Activated effector memory CD4-positive, alpha-beta T cell treated with Interleukin-2 at 50 U/mL for 16 hours (primary cell): ENCODE results near the gene ZNF556.
"Not testable (repeated sequence)": the region's sequence is repeated elsewhere in the genome, so short reads cannot be mapped to it uniquely, and the experiment has no call there.

ENCODE experiments used
- DNase-seq: peaks from one replicate; pipeline ENCODE4 v3.0.0-alpha.2; 2020

The ZNF556 gene

GRCh38 chr19:2854849-2855248, 12.3 kb upstream of the ZNF556 start:
- no peak for DNase-seq

GRCh38 chr19:2856457-2857050, 10.6 kb upstream of the ZNF556 start:
- no peak for DNase-seq

- DNase-seq: no peak
Observed at GRCh38 chr19:2858864-2859263, 8.3 kb upstream of the ZNF556 start.

- no peak for DNase-seq
Observed at GRCh38 chr19:2863816-2864215, 3.3 kb upstream of the ZNF556 start.

- DNase-seq: no peak
Observed at GRCh38 chr19:2865334-2866100, 1.6 kb upstream of the ZNF556 start.

GRCh38 chr19:2866495-2867024, 575 bp upstream of the ZNF556 start:
- DNase-seq: no peak

- DNase-seq: no peak
Observed at GRCh38 chr19:2869618-2870017, 2.5 kb downstream of the ZNF556 start.

- DNase-seq: not testable (repeated sequence)
Observed at GRCh38 chr19:2872175-2872574, 5.0 kb downstream of the ZNF556 start.

- no peak for DNase-seq
Observed at GRCh38 chr19:2877398-2878331, 10.5 kb downstream of the ZNF556 start.

- DNase-seq: no peak
Observed at GRCh38 chr19:2883686-2884439, 16.7 kb downstream of the ZNF556 start.

- no peak for DNase-seq
Observed at GRCh38 chr19:2885736-2886135, 18.6 kb downstream of the ZNF556 start.

- DNase-seq: no peak
Observed at GRCh38 chr19:2887391-2887914, 20.3 kb downstream of the ZNF556 start.

GRCh38 chr19:2888731-2889224, 21.6 kb downstream of the ZNF556 start:
- peak; percentile 21 for DNase-seq

- not testable (repeated sequence) for DNase-seq
Observed at GRCh38 chr19:2890531-2890930, 23.4 kb downstream of the ZNF556 start.

GRCh38 chr19:2896694-2897093, 29.6 kb downstream of the ZNF556 start:
- no peak for DNase-seq

- peak; percentile 95 for DNase-seq
Observed at GRCh38 chr19:2900296-2901252, 33.4 kb downstream of the ZNF556 start, which contains the start of gene ZNF57. Gene ZNF57, plus strand, starts transcription at chr19:2900928. Its CDS starts 118 bp downstream, at chr19:2901046.

GRCh38 chr19:2902590-2903218, 35.6 kb downstream of the ZNF556 start:
- DNase-seq: no peak

GRCh38 chr19:2903326-2903725, 36.2 kb downstream of the ZNF556 start:
- DNase-seq: not testable (repeated sequence)

GRCh38 chr19:2905918-2906519, 38.9 kb downstream of the ZNF556 start:
- DNase-seq: no peak
